Activated CD8-positive, alpha-beta T cell treated with anti-CD3 and anti-CD28 coated beads for 36 hours (primary cell): ENCODE data around the gene MCTP1. TPM values are rescaled to one million over a fixed set of nuclear protein-coding genes. Genes with fewer than 3 reads are reported as not detected.

Experiments
- ATAC-seq: fragments of 200-7000 bp; cut with Tn5 transposase; one replicate; pipeline ENCODE4 v1.10.0; 2021; ENCODE audit warnings: mild to moderate bottlenecking, moderate library complexity
- CTCF ChIA-PET: fragments of 350-600 bp; sonication (Branson Sonifier 250); formaldehyde crosslinking; loops from one replicate; lab custom pipeline; 2021; ENCODE audit warnings: antibody characterized with exemption; lab: Charles Lee
- POLR2A ChIA-PET: fragments of 350-600 bp; sonication (Branson Sonifier 250); formaldehyde crosslinking; loops from one replicate; lab custom pipeline; 2021; ENCODE audit warnings: antibody characterized with exemption; lab: Charles Lee
- DNase-seq: peaks from one replicate; pipeline ENCODE4 v3.0.0-alpha.2; 2020
- H3K27ac Mint-ChIP-seq: one replicate; pipeline ENCODE4 v1.8.0; 2021; ENCODE audit warnings: mild to moderate bottlenecking, mixed read lengths
- H3K27me3 Mint-ChIP-seq: one replicate; pipeline ENCODE4 v1.8.0; 2021; ENCODE audit warnings: mixed read lengths
- H3K36me3 Mint-ChIP-seq: one replicate; pipeline ENCODE4 v1.8.0; 2021; ENCODE audit warnings: low read depth, mixed read lengths
- H3K4me1 Mint-ChIP-seq: one replicate; pipeline ENCODE4 v1.8.0; 2021; ENCODE audit warnings: low read depth, mixed read lengths
- H3K4me3 Mint-ChIP-seq: one replicate; pipeline ENCODE4 v1.8.0; 2021; ENCODE audit warnings: mild to moderate bottlenecking, moderate library complexity, mixed read lengths
- H3K9me3 Mint-ChIP-seq: one replicate; pipeline ENCODE4 v1.8.0; 2021; ENCODE audit warnings: mixed read lengths
- intact Hi-C: fragments of 100-400 bp; cut with micrococcal nuclease; formaldehyde crosslinking; loops from one replicate; pipeline ENCODE4 v1.10.0; 2022
- total RNA-seq, 2 experiments: library from RNA; stranded (reverse); gene quantifications; one replicate each; pipeline ENCODE4 v1.2.3, GENCODE V29; 2021
- TF ChIP-seq, protein P1 (sequence below): fragments of 200-600 bp; IDR thresholded peaks from one replicate; pipeline ENCODE4 v1.8.0; 2022; ENCODE audit warnings: antibody characterized with exemption, mild to moderate bottlenecking

The MCTP1 gene
- total RNA-seq, 2 experiments from 2014 or later, result 0.20 to 0.40 TPM

DNA sequence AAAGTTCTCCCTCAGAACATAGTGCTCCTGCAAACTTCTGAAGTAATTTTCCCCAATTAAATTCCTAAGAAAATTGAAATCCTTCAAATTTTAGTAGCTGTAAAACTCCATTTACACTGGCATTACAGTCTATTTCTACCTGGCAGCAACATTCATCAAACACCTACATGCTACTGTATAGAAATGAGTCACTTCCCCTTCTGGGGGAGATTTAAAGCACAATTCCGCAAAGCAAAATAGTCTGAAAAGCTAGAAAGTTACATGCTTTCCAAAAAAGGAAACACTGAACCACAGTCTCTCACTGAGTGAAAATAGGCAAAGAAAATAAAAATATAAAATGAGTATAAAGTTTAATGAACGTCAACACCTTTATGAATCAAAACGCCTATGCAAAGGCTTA lies 43.3 kb downstream of the MCTP1 start:
- Mint-ChIP-seq H3K4me1 (peaks cover 3% of the 10 kb centered on the region), H3K27ac (no peak overlapping the region), H3K4me3 (no peak overlapping the region), H3K36me3 (no peaks in the 10 kb centered on the region), H3K9me3 (no peaks in the 10 kb centered on the region), H3K27me3 (peaks cover 10% of the 10 kb centered on the region)
- ChIA-PET POLR2A (interaction anchor here (0.7 kb wide), 1 partner anchor 251 kb away, joined by 3 read pairs; no protein-coding TSS in a partner anchor), CTCF (no interaction called here)
- intact Hi-C loops, result no loop called here
- TF ChIP-seq, protein P1, sequence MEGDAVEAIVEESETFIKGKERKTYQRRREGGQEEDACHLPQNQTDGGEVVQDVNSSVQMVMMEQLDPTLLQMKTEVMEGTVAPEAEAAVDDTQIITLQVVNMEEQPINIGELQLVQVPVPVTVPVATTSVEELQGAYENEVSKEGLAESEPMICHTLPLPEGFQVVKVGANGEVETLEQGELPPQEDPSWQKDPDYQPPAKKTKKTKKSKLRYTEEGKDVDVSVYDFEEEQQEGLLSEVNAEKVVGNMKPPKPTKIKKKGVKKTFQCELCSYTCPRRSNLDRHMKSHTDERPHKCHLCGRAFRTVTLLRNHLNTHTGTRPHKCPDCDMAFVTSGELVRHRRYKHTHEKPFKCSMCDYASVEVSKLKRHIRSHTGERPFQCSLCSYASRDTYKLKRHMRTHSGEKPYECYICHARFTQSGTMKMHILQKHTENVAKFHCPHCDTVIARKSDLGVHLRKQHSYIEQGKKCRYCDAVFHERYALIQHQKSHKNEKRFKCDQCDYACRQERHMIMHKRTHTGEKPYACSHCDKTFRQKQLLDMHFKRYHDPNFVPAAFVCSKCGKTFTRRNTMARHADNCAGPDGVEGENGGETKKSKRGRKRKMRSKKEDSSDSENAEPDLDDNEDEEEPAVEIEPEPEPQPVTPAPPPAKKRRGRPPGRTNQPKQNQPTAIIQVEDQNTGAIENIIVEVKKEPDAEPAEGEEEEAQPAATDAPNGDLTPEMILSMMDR, result no peak
- no peak for ATAC-seq
- no peak for DNase-seq

DNA sequence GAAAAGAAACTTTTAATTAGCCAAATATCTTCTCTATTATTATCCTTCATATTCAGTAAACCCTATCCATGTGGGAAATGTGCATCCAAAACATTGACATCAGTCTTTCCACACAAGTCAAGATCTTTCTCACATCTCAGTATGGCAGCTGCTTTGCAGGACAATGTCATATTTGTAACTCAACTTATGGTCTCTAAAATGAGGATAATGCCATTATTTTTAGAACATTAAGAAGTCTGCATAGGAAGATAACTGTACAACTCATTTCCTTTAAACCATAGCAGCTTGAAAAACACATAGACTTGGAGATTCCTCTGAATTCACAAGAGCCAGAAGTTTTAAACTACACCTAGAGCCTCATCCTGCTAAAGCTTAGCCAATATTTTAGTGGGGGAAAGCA lies 43.7 kb downstream of the MCTP1 start:
- intact Hi-C loops, result no loop called here
- H3K27me3 Mint-ChIP-seq, result peaks cover 10% of the 10 kb centered on the region
- ATAC-seq, result no peak

GRCh38 chr5:95238560-95239325 lies 46.2 kb downstream of the MCTP1 start:
- intact Hi-C loops, result no loop called here
- Mint-ChIP-seq H3K27me3 (peaks cover 10% of the 10 kb centered on the region), H3K9me3 (no peaks in the 10 kb centered on the region), H3K27ac (no peak overlapping the region), H3K36me3 (no peaks in the 10 kb centered on the region), H3K4me3 (no peak overlapping the region), H3K4me1 (peaks cover 3% of the 10 kb centered on the region)
- DNase-seq (no peak), ATAC-seq (no peak)
- ChIA-PET POLR2A (no interaction called here), CTCF (interaction anchor here (1.0 kb wide), 1 partner anchor 271 kb away, joined by 3 read pairs; no protein-coding TSS in a partner anchor)
- TF ChIP-seq, protein P1, result no peak

More for the DNA sequence above, 43.7 kb downstream of the MCTP1 start:
- no peaks in the 10 kb centered on the region for H3K9me3 Mint-ChIP-seq
- no peaks in the 10 kb centered on the region for H3K36me3 Mint-ChIP-seq
- DNase-seq, result no peak
- H3K4me1 Mint-ChIP-seq, result peaks cover 3% of the 10 kb centered on the region
- CTCF ChIA-PET, result no interaction called here
- TF ChIP-seq, protein P1, result no peak
- POLR2A ChIA-PET, result no interaction called here
- H3K4me3 Mint-ChIP-seq, result no peak overlapping the region
- H3K27ac Mint-ChIP-seq, result no peak overlapping the region

GRCh38 chr5:95237324-95237723 lies 47.6 kb downstream of the MCTP1 start:
- ChIA-PET POLR2A (no interaction called here), CTCF (no interaction called here)
- intact Hi-C loops, result no loop called here
- Mint-ChIP-seq H3K36me3 (no peaks in the 10 kb centered on the region), H3K27me3 (peaks cover 10% of the 10 kb centered on the region), H3K27ac (no peak overlapping the region), H3K4me3 (no peak overlapping the region), H3K9me3 (peaks cover 1% of the 10 kb centered on the region), H3K4me1 (peaks cover 3% of the 10 kb centered on the region)
- TF ChIP-seq, protein P1, result no peak
- no peak for ATAC-seq
- DNase-seq, result no peak

- Mint-ChIP-seq H3K9me3 (peaks cover 3% of the 10 kb centered on the region), H3K27me3 (peaks cover 5% of the 10 kb centered on the region), H3K4me3 (no peak overlapping the region), H3K4me1 (no peaks in the 10 kb centered on the region), H3K27ac (no peak overlapping the region), H3K36me3 (no peaks in the 10 kb centered on the region)
- DNase-seq (no peak), ATAC-seq (no peak)
- CTCF ChIA-PET, result interaction anchor here (1.3 kb wide), 1 partner anchor 8 kb away, joined by 3 read pairs; no protein-coding TSS in a partner anchor
- intact Hi-C loops, result no loop called here
- TF ChIP-seq, protein P1, result no peak
- POLR2A ChIA-PET, result no interaction called here
Measured at GRCh38 chr5:95235439-95235982, 49.4 kb downstream of the MCTP1 start.
